Head of caudate nucleus (tissue), 42 donors: ENCODE results near the gene GLIPR1L1.
"Not testable (repeated sequence)": the region's sequence is repeated elsewhere in the genome, so short reads cannot be mapped to it uniquely, and the experiment has no call there.

ENCODE experiments used
- DNase-seq, 42 donors: peaks; one replicate each; pipeline versions ENCODE4 v3.0.0 to v3.0.0-alpha.2; 2020 to 2021; ENCODE audit warnings: mixed read lengths in 7 of 42
- intact Hi-C: fragments of 100-400 bp; cut with DNase I; formaldehyde crosslinking; loops from one replicate; pipeline ENCODE4 v1.15.0; 2022

Gene GLIPR1L1

DNA sequence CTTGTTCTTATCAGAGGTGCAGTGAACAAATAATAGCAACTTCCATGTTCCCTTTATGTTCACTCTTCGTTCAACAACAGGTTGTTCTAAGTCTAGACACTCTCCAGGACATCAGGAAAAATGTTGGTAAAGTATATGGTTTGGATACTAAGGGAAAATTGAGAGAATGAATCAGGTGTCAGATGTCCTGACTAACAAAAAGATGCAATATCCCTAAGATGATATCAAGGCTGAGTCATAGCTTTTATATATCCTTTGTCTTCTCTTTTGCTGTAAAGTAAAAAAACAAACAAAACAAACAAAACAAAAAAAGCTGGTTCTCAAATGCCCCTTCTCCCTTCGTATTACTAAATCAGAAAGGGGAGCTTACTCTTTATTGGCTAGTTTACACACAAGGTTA, 11.1 kb downstream of the GLIPR1L1 start:
- DNase-seq, result no peak
- intact Hi-C loops, result no loop called here

DNA sequence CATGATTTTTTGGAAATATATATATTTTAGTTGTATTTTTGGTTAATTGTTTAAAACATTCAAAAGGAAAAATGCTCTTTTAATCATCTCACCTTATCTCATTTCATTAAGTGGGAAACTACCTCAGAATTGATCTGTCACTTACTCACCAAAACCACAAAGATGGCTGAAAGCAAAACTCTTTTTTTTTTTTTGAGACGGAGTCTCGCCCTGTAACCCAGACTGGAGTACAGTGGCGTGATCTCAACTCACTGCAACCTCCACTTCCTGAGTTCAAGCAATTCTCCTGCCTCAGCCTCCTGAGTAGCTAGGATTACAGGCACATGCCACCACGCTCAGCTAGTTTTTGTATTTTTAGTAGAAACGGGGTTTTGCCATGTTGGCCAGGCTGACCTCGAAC, 11.7 kb downstream of the GLIPR1L1 start:
- DNase-seq, intact Hi-C loops: not testable (repeated sequence)

DNA sequence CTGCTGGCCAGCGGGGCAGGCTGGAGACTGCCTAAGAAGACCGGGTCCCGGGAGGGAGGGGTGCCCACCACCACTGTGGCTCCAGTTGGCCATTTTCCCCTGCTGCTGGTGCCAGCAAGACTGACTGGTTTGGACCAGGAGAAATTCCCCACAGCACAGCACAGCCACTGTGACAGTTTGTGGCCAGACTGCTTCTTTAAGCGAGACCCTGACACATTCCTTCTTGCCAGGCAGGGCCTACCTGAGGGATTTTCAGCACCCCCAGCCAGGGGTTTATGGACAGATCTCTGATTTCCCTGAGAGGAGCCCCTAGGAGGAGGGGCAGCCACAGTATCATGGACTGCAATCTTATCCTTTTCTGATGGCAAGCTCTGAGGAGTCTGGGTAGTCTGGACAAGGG, 15.5 kb downstream of the GLIPR1L1 start:
- intact Hi-C loops, result no loop called here
- DNase-seq, result peak in 9 of 42 donors; percentile 3 to 40 (median 15)

DNA sequence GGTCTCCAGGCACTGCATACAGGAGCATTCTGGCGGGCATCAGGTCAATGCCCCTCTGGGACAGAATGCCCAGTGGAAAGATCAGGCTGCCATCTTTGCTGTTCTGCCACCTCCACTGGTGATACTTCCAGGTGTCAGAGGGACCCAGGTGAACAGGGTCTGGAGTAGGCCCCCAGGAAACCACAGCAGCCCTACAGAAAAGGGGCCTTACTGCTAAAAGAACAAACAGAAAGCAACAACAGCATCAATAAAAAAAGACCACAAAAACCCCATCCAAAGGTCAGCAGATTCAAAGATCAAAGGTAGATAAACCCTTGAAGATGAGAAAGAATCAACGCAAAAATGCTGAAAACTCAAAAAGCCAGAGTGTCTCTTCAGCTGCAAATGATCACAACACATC, 15.9 kb downstream of the GLIPR1L1 start:
- DNase-seq, result no peak
- intact Hi-C loops, result no loop called here

DNA sequence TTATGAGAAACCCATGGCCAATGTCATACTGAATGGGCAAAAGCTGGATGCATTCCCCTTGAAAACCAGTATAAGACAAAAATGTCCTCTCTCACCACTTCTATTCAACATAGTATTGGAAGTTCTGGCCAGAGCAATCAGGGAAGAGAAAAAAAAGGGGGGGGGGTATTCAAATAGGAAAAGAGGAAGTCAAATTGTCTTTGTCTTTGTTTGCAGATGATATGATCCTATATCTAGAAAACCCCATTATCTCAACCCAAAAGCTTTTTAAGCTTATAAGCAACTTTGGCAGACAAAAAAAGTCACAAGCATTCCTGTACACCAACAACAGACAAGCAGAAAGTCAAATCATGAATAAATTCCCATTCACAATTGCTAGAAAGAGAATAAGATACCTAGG, 19.5 kb downstream of the GLIPR1L1 start:
- intact Hi-C loops, result no loop called here
- DNase-seq, result no peak

DNA sequence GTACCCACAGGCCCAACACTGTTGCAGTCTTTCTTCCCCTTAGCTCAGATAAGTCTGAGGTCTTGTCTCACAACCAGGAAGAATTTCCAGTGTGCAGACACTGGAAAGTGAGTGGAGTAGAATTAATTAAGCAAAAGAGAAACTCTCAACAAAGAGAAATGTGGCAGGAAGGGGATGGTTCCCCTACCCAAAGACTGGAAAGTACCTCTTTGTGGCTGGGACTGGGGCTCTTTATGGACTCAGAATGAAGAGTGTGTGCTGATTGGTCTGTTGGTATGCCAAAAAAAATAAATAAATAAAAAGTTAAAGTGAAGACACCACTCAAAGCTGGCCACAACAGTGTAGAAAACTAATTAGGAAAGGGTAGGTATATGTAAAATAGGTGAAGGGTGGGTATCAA, 26.4 kb downstream of the GLIPR1L1 start:
- no peak for DNase-seq
- intact Hi-C loops, result no loop called here

DNA sequence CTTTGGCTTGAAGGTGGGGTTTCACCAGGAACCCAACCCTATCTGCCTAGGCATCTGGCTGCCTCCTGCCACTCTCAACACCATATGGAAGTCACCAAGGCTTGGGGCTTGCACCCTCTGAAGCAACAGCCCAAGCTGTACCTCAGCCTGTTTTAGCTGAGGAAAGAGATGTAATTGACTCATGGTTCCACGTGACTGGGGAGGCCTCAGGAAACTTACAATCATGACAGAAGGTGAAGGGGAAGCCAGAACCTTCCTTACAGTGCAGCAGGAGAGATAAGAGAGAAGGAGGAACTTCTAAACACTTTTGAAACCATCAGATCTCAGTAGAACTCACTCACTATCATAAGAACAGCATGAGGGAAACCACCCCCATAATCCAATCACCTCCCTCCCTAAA, 26.9 kb downstream of the GLIPR1L1 start:
- intact Hi-C loops, result no loop called here
- no peak for DNase-seq

DNA sequence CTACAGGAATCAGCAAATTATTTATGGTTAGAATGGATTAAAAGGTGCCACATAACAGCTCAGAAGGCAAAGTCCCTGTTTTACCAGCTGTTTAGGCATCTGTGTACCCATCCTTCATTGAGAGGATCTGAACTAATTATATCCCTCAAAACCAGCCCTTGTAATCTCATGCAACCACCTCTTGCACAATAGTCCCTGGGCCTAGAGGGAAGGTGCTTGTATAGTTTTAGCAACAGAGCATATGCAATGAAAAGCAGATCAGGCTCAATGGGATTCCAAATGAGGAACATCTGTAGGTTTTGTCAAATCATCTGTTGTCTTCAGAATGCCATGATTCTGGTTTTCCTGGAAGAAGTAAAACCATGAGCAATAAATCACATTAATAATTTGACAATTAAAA, 30.4 kb downstream of the GLIPR1L1 start:
- intact Hi-C loops, result no loop called here
- DNase-seq, result no peak

DNA sequence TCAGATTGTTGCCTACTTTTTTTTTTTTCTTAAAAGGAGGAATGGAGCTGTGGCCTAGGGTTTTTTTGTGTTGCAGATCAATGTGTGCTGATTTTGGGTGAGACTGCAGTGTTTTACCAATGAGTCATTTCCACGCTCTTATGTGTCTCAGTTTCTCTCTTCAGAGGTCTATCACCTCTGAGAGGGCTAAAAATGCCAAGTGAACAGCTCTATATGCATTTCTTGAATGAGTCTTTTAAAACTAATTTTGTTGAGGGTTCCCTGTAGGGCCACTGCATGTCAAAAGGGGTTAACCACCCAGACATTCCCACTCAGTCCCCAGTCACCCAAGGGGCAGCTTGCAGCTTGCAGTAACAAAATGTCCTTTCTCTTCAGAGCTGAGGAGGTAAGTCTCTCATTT, 32.2 kb downstream of the GLIPR1L1 start:
- intact Hi-C loops, result no loop called here
- DNase-seq, result no peak

DNA sequence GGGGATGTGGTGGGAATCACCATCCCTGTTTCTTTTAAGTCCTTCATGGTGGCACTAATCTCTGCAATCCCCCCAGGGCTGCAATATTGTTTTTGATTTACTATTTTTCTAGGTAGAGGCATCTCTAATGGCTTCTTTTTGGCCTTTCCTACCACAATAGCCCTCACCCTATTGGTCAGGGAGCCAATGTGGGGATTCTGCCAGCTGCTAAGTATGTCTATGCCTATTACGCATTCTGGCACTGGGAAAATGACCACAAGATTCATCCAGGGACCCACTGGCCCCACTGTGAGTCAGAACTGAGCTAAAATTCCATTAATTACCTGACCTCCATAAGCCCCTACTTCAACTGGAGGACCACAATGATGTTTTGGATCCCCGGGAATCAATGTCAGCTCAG, 40.5 kb downstream of the GLIPR1L1 start:
- DNase-seq, result no peak
- intact Hi-C loops, result no loop called here

DNA sequence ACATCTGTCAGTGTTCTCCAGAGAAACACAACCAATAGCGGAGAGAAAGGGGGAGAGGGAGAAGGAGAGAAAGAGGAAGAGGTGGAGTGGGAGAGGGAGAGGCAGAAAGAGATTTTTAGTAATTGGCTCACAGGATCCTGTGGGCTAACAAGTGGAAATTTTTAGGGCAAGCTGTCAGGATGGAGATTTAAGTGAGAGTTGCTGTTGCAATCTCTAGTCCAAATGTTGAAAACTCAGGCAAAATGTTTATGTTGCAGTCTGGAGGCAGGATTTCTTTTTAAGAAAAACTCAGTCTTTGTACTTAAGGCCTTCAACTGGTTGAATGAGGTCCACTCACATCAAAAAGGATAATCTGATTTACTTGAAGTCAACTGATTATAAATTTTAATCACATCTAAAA, 43.9 kb downstream of the GLIPR1L1 start:
- DNase-seq, result no peak
- intact Hi-C loops, result no loop called here

DNA sequence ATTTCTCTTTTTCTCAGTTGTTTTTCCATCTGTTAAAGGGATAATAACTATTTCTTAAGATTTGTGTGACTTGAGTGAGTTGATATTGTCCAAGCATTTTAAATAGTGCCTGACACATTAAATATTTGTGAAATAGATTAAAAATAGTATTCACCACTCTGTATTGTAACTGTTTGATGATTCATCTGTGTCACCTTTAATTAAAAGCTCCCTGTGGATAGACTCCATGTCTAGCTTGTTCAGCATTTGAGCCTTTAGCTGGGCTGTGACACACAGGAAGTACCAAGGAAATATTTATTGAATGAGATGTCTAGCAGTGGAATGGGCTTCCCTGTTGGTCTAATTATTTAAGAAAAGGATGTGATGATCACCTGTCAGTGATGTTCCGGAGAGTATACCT, 54.6 kb downstream of the GLIPR1L1 start:
- DNase-seq, result no peak
- intact Hi-C loops, result no loop called here

DNA sequence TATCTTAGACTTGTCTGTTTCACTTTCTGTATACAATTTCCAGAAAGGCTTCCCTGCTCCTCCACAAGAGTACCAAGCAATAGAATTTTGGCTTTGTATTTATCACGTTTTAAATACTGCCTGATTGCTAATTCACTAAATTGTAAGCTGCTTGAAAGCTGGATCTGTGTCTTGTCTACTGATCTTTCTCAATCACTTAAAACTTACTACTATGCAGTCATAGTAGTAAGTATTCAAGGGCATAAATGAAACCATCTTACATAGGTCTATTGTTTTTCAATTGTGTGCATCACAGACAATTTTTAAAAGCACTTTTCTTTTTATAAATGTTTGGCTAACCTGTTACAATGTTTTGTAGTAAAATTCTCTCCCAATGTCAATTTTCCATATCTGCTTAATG, 55.2 kb downstream of the GLIPR1L1 start:
- intact Hi-C loops, result loop anchor here (1.0 to 10.0 kb wide), 2 partner anchors 55 to 115 kb away; partner anchors contain the start of gene GLIPR1L1
- DNase-seq, result no peak

DNA sequence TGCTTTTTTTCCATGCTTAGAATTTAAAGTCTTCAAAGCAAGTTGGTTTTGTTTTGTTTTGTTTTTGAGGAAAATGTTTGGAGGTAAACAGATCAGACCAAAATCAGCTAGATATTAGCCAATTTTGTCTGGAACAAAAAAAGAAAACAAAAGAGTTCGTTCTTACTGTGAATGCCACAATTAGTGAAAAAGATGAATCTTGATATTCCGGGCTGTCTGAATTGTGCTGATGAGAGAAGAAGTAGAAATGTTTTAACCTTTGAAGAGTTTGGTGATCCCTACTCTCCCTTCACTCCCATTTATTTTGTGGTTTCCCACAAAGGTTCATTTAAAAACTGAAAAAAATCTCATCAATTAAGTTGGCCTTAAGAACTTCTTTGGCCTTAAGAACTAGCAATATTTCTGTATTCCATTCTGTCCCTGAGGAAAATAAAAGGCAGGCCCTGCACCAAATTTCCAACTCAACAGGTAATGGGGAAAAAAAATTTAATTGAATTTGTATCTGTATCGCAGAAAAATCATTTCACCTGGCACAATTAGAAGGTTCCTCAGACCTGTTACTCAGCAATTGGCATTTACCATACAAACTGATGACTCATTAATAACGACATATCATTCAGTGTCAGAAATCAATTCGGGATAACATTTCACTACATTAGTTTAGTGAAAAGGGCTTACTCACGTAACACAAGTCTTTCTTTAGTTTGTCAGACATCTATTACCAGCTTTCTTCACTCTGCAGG, 55.9 kb downstream of the GLIPR1L1 start:
- intact Hi-C loops, result loop anchor here (1.0 to 10.0 kb wide), 2 partner anchors 56 to 114 kb away; partner anchors contain the start of gene GLIPR1L1
- no peak for DNase-seq

DNA sequence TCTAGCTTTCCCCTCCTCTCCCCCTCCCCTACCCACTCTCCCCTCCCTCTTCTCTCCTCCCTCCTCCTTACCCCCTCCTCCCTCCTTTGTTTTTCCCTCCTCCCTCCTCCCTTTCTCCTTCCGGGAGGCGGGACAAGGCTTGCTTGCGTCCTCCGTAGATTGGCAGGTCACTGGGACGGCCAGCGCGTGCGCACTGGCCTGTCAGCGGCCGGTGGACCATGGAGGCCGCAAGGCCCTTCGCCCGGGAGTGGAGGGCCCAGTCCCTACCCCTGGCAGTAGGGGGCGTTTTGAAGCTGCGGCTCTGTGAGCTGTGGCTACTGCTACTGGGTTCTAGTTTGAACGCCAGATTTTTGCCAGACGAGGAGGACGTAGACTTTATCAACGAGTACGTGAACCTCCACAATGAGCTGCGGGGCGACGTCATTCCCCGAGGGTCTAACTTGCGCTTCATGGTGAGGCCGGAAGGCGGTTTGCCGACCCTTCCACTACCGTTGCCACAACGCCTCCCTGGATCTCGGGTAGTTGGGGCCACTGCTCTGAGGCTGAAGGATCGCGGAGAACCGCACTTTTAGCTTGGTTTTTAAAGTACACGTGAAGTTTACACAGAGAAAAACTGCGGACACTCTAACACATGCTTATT, 56.5 kb downstream of the GLIPR1L1 start, which contains the start of gene GLIPR1L2:
GLIPR1L2 (plus strand) TSS at position 191 of the 640 bp plus-strand sequence; CDS start at position 219, 28 bp downstream.
- peak; percentile 90 to 98 (median 96) for DNase-seq
- intact Hi-C loops, result loop anchor here (1.0 to 10.0 kb wide), 2 partner anchors 57 to 114 kb away; partner anchors contain the start of gene GLIPR1L1

DNA sequence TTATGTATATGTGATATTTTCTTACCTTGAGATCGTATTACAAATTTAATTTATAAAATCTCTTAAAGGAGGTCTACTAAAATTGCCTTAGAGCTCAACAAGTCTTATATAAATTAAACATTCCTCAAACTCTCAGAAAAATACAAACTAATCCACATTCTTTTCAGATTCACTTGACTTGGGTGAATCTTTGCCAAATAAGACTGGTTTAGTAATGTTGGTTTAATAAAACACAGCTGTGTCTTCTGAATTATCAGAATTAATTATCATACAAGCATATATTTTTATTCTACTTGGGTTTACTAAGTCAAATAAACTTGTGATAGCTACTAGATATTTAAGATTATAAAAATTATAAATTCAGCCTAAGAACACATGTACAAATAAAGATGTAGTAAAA, 69.8 kb downstream of the GLIPR1L1 start:
- no peak for DNase-seq
- intact Hi-C loops, result no loop called here

DNA sequence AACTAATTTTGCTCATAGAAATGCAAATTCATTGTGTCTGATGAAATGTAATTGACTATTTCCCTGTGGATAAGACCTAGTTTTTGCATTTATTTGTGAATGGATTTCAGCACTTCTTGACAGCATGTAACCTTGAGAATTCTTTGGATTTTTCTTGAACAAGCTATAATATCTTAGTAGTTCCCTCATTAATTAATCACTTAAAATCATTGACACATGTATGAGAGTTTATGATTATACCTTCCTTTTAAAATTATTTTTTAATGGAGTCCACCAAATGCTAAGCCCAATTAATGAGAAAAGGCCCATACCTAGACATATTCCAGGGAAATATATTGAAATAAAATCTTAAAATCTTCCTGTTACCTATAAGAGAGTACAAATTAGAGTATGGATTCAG, 73.2 kb downstream of the GLIPR1L1 start:
- no peak for DNase-seq
- intact Hi-C loops, result no loop called here

DNA sequence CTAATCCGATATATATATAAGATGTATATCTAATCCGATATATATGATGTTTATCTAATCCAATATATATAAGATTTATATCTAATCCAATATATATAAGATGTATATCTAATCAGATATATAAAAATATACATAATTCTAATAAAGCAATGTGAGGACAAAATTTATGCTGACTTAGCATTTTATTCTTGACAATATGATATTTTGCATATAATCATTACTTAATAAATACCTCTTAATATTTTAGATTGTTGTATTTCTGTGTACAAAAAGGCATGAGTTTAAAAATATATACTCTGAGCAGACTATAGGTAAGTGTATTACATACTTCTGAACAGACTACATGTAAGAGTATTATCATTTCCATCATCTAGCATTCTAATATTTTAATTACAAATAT, 75.4 kb downstream of the GLIPR1L1 start:
- intact Hi-C loops, result no loop called here
- no peak for DNase-seq

DNA sequence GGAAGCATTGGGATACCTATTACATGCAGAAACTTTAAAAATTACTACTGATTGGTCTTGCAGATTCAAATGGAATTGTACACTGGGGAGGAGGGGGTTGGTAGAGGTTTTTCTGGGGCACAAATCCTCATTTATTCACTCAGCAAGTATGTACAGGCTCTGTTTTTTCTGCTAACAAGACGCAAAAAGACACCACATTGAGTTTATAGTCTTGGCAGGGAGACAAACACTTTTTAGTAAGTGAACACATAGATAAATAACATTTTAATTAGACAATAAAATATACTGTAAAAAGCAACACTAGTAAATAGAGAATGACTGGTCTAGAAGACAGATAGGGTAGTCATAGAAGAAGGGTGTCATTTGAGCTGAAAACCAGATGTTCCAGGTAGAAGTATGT, 80.2 kb downstream of the GLIPR1L1 start:
- no peak for DNase-seq
- intact Hi-C loops, result no loop called here

DNA sequence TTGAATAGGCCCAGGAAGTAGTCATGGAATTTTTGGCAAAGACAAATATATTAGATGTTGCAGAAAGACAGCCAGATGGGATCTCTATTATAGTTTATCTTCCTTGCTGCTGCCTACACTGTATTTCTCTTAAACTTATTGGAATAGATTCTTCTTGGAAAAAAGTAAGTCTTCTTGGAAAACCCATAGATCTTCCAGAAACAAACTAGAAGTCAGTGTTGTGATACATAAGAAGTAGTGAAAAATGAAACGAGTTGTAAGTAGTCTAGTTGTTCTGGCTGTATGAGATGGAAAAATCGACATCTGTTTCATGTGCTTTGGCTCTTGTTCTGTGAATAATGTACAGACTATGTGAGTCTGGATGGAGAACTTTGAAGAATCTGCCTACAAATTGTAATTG, 85.4 kb downstream of the GLIPR1L1 start:
- DNase-seq, result no peak
- intact Hi-C loops, result no loop called here
